Measurements from ENCODE around the gene GRAMD2B.

DNA sequence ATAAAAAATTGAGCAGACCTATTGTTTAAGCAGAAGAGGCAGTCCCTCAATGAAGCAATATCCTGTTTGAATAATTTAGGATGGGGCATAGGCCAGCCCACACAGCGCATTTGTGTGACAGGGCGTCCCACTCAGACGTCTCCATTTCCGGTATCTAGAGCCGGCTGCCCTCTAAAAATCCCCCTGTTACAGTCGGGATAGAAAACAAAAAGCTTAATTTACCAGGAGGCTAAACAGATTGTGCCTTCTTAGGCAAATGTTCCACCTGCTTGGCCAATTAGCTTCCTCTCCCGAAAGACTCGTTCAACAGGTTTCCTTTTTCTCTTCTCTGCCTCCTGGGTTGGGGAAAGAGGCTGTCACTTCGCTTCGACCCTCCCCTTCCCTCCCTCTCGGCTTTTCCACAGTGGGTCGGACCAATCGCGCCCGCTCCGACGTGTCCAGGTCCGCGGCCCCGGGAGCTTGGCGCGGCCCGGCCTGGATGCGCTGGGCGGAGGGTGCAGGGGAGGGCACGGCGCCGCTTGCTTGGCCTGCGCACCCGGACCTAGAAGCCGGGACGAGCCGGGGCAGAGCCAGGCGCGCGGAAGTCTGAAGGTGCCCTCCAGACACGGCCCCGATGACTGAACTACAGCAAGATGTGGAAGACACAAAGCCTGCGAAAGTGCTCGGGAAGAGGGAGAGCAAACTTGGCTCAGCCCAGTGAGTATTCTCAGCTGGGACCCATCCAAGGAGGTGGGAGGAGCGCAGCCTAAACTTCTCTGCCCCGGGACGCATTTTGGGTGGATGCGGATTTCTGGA, at the start of gene GRAMD2B:
- TF ChIP-seq, protein P1, sequence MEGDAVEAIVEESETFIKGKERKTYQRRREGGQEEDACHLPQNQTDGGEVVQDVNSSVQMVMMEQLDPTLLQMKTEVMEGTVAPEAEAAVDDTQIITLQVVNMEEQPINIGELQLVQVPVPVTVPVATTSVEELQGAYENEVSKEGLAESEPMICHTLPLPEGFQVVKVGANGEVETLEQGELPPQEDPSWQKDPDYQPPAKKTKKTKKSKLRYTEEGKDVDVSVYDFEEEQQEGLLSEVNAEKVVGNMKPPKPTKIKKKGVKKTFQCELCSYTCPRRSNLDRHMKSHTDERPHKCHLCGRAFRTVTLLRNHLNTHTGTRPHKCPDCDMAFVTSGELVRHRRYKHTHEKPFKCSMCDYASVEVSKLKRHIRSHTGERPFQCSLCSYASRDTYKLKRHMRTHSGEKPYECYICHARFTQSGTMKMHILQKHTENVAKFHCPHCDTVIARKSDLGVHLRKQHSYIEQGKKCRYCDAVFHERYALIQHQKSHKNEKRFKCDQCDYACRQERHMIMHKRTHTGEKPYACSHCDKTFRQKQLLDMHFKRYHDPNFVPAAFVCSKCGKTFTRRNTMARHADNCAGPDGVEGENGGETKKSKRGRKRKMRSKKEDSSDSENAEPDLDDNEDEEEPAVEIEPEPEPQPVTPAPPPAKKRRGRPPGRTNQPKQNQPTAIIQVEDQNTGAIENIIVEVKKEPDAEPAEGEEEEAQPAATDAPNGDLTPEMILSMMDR (IDR thresholded peaks at IDR 0.05): peak in 1 of 5 experiments; percentile 20
- peak; percentile 87 to 92 for TF ChIP-seq POLR2A (IDR thresholded peaks at IDR 0.05)
